Mammary epithelial cell (primary cell): ENCODE results near the gene TMEM229B.

Experiments
- CTCF ChIP-seq, 2 donors: IDR thresholded peaks in 1 of 2; conservative IDR thresholded peaks in 1 of 2; 2 replicates each; pipeline ENCODE4 v1.5.1; 2011 to 2012; ENCODE audit warnings: inconsistent platforms in 2 of 2, low read length in 2 of 2, mild to moderate bottlenecking in 2 of 2, control low read depth in 1 of 2, low read depth in 1 of 2; ENCODE audit not compliant: insufficient read depth in 1 of 2; ENCODE audit errors: extremely low read depth in 1 of 2
- EZH2 ChIP-seq: IDR thresholded peaks from 2 replicates; pipeline ENCODE4 v1.6.1; 2012; ENCODE audit warnings: low read length, inconsistent platforms, borderline replicate concordance

GRCh38 chr14:67487332-67487731, 1.2 kb downstream of the TMEM229B start:
- no peak for TF ChIP-seq CTCF (conservative IDR thresholded peaks at IDR 0.05 in 1 of 2, IDR thresholded peaks at IDR 0.05 in 1 of 2; ENCODE audit: extremely low read depth in 1 of 2, insufficient read depth in 1 of 2, low read depth in 1 of 2, low read length in 2 of 2)
- no peak for TF ChIP-seq EZH2
